SU-DHL-6 (cell line): ENCODE measurements around the gene KDM5B.

Experiments used
- H2AFZ ChIP-seq: fragments of 200-600 bp; sonication (generic); 2 replicates; pipeline ENCODE4 v1.6.1; 2014; ENCODE audit warnings: low read depth, mild to moderate bottlenecking, moderate library complexity, mixed read lengths, antibody characterized with exemption, low read length; ENCODE audit not compliant: severe bottlenecking
- H3F3A ChIP-seq: fragments of 200-600 bp; shearing (Covaris generic); 2 replicates; pipeline ENCODE4 v1.6.0; 2016; ENCODE audit warnings: antibody characterized with exemption, mild to moderate bottlenecking; ENCODE audit not compliant: insufficient read depth
- H3K27ac ChIP-seq: fragments of 200-600 bp; sonication (generic); 2 replicates; pipeline ENCODE4 v1.5.1; 2016; ENCODE audit warnings: low read depth, mild to moderate bottlenecking, low read length, moderate library complexity, mixed read lengths
- H3K27me3 ChIP-seq: fragments of 200-600 bp; sonication (generic), shearing (Covaris generic); 2 replicates; pipeline ENCODE4 v1.6.0; 2014; ENCODE audit warnings: mild to moderate bottlenecking, low read length
- H3K36me3 ChIP-seq: fragments of 200-600 bp; sonication (generic); 2 replicates; pipeline ENCODE4 v1.6.1; 2014; ENCODE audit warnings: mild to moderate bottlenecking, low read length, mixed read lengths
- H3K4me2 ChIP-seq: fragments of 300-600, 200-600 bp; shearing (Covaris generic), sonication (generic); 2 replicates; pipeline ENCODE4 v1.6.0; 2014; ENCODE audit warnings: low read length, low read depth, mild to moderate bottlenecking; ENCODE audit not compliant: poor library complexity, severe bottlenecking
- H3K4me3 ChIP-seq: fragments of 200-600 bp; sonication (generic); 2 replicates; pipeline ENCODE4 v1.5.1; 2014; ENCODE audit warnings: antibody characterized with exemption, low read length, mild to moderate bottlenecking, mixed read lengths; ENCODE audit not compliant: insufficient read depth, poor library complexity, severe bottlenecking
- H3K79me2 ChIP-seq: fragments of 200-600 bp; sonication (generic); 2 replicates; pipeline ENCODE4 v1.6.1; 2014; ENCODE audit warnings: mild to moderate bottlenecking, low read length, moderate library complexity; ENCODE audit not compliant: insufficient read depth
- H3K9ac ChIP-seq: fragments of 200-600 bp; sonication (generic); 2 replicates; pipeline ENCODE4 v1.7.0; 2014; ENCODE audit warnings: mild to moderate bottlenecking, low read length
- H3K9me2 ChIP-seq: fragments of 200-600 bp; sonication (generic); replicated peaks from 2 replicates; pipeline ENCODE4 v1.6.1; 2014; ENCODE audit warnings: low read length; ENCODE audit not compliant: insufficient read depth
- H3K9me3 ChIP-seq: fragments of 200-600 bp; sonication (generic); 2 replicates; pipeline ENCODE4 v1.6.1; 2014; ENCODE audit warnings: low read length, mixed read lengths; ENCODE audit not compliant: insufficient read depth
- H4K20me1 ChIP-seq: fragments of 200-600 bp; sonication (generic); 2 replicates; pipeline ENCODE4 v1.6.1; 2014; ENCODE audit warnings: low read depth, mild to moderate bottlenecking, antibody characterized with exemption, low read length, moderate library complexity, mixed read lengths
- EZH2phosphoT487 ChIP-seq: fragments of 200-600 bp; sonication (generic), shearing (Covaris generic); conservative IDR thresholded peaks from 2 replicates; pipeline ENCODE4 v1.6.1; 2018; ENCODE audit warnings: mild to moderate bottlenecking, antibody characterized with exemption, low read length, moderate library complexity, mixed read lengths
- TF ChIP-seq, protein P1 (sequence below): fragments of 200-600 bp; sonication (generic); IDR thresholded peaks from one replicate; pipeline ENCODE4 v1.5.1; 2017; ENCODE audit warnings: antibody characterized with exemption, mild to moderate bottlenecking, low read length, moderate library complexity; ENCODE audit not compliant: insufficient read depth, poor library complexity, severe bottlenecking

Gene KDM5B

DNA sequence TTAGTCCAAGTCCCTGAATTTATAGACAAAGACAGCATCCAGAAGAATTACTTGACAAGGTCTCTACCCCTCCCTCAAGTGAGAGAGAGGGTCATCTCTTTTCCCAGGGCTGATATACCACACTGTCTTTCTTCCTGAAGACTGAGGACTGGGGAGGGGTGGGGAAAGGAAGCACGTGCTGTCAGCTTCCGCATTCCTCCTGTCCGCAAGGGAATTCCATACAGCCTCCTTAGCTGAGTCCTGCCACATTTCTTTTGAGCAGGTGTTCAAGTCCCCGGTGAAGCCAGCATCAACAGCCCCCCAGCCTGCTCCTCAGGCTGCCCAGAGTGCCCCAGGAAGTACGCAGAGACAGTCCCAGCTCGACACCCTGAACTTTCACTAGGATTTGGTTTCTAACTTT is 36.7 kb upstream of the KDM5B start:
- no peaks in the 10 kb centered on the region for H3K9me3 ChIP-seq
- H3K4me3 ChIP-seq, result no peak overlapping the region
- no peaks in the 10 kb centered on the region for H3K36me3 ChIP-seq
- H4K20me1 ChIP-seq, result no peaks in the 10 kb centered on the region
- peaks cover 3% of the 10 kb centered on the region; the same call in 1 of the 2 replicates for H3K27me3 ChIP-seq
- TF ChIP-seq, protein P1, sequence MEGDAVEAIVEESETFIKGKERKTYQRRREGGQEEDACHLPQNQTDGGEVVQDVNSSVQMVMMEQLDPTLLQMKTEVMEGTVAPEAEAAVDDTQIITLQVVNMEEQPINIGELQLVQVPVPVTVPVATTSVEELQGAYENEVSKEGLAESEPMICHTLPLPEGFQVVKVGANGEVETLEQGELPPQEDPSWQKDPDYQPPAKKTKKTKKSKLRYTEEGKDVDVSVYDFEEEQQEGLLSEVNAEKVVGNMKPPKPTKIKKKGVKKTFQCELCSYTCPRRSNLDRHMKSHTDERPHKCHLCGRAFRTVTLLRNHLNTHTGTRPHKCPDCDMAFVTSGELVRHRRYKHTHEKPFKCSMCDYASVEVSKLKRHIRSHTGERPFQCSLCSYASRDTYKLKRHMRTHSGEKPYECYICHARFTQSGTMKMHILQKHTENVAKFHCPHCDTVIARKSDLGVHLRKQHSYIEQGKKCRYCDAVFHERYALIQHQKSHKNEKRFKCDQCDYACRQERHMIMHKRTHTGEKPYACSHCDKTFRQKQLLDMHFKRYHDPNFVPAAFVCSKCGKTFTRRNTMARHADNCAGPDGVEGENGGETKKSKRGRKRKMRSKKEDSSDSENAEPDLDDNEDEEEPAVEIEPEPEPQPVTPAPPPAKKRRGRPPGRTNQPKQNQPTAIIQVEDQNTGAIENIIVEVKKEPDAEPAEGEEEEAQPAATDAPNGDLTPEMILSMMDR, result no peak
- no peak for TF ChIP-seq EZH2phosphoT487
- H3K9ac ChIP-seq, result no peak overlapping the region
- no peak overlapping the region for H3K27ac ChIP-seq
- H3K4me2 ChIP-seq, result no peak overlapping the region
- H3K79me2 ChIP-seq, result no peaks in the 10 kb centered on the region
- H2AFZ ChIP-seq, result no peak overlapping the region
- no peaks in the 10 kb centered on the region for H3F3A ChIP-seq
- no peaks in the 10 kb centered on the region for H3K9me2 ChIP-seq

DNA sequence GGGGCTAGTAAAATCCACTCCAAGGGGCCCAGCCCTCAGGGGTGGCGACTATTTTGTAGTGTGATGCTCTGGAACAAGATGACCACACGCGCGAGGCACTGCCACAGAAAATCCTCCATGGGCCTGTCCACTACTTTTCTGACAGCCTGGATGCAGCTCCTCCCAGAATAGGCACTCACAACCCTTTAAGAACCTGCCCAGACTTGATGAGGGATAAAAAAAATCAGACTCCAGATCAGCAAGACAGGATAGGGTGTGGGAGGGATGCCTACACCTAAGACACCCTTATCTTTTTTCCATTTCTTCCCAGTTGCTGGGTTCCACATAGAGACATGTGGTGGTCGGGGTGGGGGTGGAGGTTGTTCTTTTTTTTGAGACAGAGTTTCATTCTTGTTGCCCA is 36.0 kb upstream of the KDM5B start:
- Histone ChIP-seq H3K4me3 (no peak overlapping the region), H3K79me2 (no peaks in the 10 kb centered on the region), H3K36me3 (no peaks in the 10 kb centered on the region), H3K9me2 (no peaks in the 10 kb centered on the region), H4K20me1 (no peaks in the 10 kb centered on the region), H3K27me3 (peaks cover 3% of the 10 kb centered on the region; the same call in 1 of the 2 replicates), H3K27ac (no peak overlapping the region), H3F3A (no peaks in the 10 kb centered on the region), H2AFZ (no peak overlapping the region), H3K9ac (no peak overlapping the region), H3K4me2 (no peak overlapping the region), H3K9me3 (no peaks in the 10 kb centered on the region)
- TF ChIP-seq, protein P1, result no peak
- no peak for TF ChIP-seq EZH2phosphoT487

DNA sequence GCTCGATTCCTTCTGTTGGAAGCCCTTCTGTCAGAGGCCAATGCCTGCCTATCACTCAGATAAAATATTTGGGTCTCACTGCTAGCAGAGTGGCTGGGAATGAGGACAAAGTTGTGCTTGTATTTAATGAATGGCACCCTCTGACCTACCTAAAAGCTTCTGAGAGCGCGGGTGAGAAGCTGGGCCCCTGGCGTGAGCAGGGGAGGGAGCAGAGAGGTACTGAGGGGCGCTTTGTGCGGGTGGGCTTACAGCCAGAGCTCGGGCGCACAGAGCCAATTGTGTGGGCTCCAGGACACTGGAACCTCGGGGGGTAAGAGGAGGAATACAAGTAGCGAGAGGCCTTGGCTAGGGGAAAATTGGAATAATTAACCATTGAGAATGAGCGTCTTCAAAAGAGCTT is 34.9 kb upstream of the KDM5B start:
- H3K4me2 ChIP-seq, result no peak overlapping the region
- H3K36me3 ChIP-seq, result no peaks in the 10 kb centered on the region
- H3F3A ChIP-seq, result no peaks in the 10 kb centered on the region
- H4K20me1 ChIP-seq, result no peaks in the 10 kb centered on the region
- H3K9ac ChIP-seq, result no peak overlapping the region
- no peaks in the 10 kb centered on the region for H3K79me2 ChIP-seq
- H3K4me3 ChIP-seq, result no peak overlapping the region
- no peaks in the 10 kb centered on the region for H3K9me3 ChIP-seq
- TF ChIP-seq, protein P1, result no peak
- TF ChIP-seq EZH2phosphoT487, result no peak
- H3K27me3 ChIP-seq, result peaks cover 3% of the 10 kb centered on the region; the same call in 1 of the 2 replicates
- no peak overlapping the region for H2AFZ ChIP-seq
- H3K9me2 ChIP-seq, result no peaks in the 10 kb centered on the region
- no peak overlapping the region for H3K27ac ChIP-seq
